ENCODE measurements around the gene UBLCP1.

Gene UBLCP1

GRCh38 chr5:159303286-159303685 is 40.2 kb downstream of the UBLCP1 start:
- H3K9ac ChIP-seq (ENCODE audit: low read depth, low read length, poor library complexity) = no peak overlapping the region
- H2BK120ac ChIP-seq (ENCODE audit: low read depth, low read length) = no peak overlapping the region
- no peak overlapping the region for H3K27ac ChIP-seq (replicated peaks; ENCODE audit: low read length)
- H3K18ac ChIP-seq (ENCODE audit: low read length) = no peak overlapping the region
- H3K4me3 ChIP-seq (ENCODE audit: low read length in 2 of 2) = no peak overlapping the region
- H3K27me3 ChIP-seq (ENCODE audit: control insufficient read depth in 3 of 3, insufficient read depth in 3 of 3, low read depth in 1 of 3, low read length in 3 of 3) = peaks cover 0 to 21% (median 0%) of the 10 kb centered on the region in 3 experiments
- H4K8ac ChIP-seq (ENCODE audit: low read depth, low read length) = no peak overlapping the region
- no peak overlapping the region for H4K91ac ChIP-seq (ENCODE audit: low read depth, low read length, poor library complexity)
- no peak for DNase-seq (ENCODE audit: low spot score)
- H3K9me3 ChIP-seq (replicated peaks in 1 of 2; ENCODE audit: control insufficient read depth in 2 of 2, insufficient read depth in 1 of 2, low read depth in 1 of 2, low read length in 2 of 2) = peaks cover 0 to 2% of the 10 kb centered on the region in 2 donors
- H3K14ac ChIP-seq (ENCODE audit: low read length) = no peak overlapping the region
- no peaks in the 10 kb centered on the region for H3K4me1 ChIP-seq (ENCODE audit: control insufficient read depth in 2 of 2, insufficient read depth in 1 of 2, low read depth in 1 of 2, low read length in 2 of 2)
- H2BK5ac ChIP-seq (ENCODE audit: low read length) = no peak overlapping the region
- H2AK5ac ChIP-seq (ENCODE audit: low read depth, low read length) = no peak overlapping the region
- WGBS, 2 donors (ENCODE audit: extremely low coverage in 2 of 2, insufficient read length in 2 of 2, insufficient replicate concordance in 1 of 2) = no CpG with 5 or more reads among the region's 4 CpGs
- H2BK12ac ChIP-seq (ENCODE audit: low read length) = no peak overlapping the region
- no peaks in the 10 kb centered on the region for H3K79me1 ChIP-seq (ENCODE audit: low read depth, low read length)
- H2BK15ac ChIP-seq (ENCODE audit: low read length) = no peak overlapping the region
- no peak overlapping the region for H2AFZ ChIP-seq (ENCODE audit: low read length)
- no peak overlapping the region for H3K23ac ChIP-seq (ENCODE audit: low read depth, low read length, poor library complexity)
- H3K4ac ChIP-seq (ENCODE audit: low read length) = no peak overlapping the region
- H3K36me3 ChIP-seq (replicated peaks in 1 of 2; ENCODE audit: control insufficient read depth in 2 of 2, insufficient read depth in 2 of 2, low read length in 2 of 2) = no peaks in the 10 kb centered on the region
- no peak overlapping the region for H3K4me2 ChIP-seq (ENCODE audit: insufficient read depth, low read length, poor library complexity, severe bottlenecking)

GRCh38 chr5:159304961-159305595 is 42.0 kb downstream of the UBLCP1 start:
- H2BK15ac ChIP-seq (ENCODE audit: low read length) = no peak overlapping the region
- H4K91ac ChIP-seq (ENCODE audit: low read depth, low read length, poor library complexity) = no peak overlapping the region
- no peak overlapping the region for H4K8ac ChIP-seq (ENCODE audit: low read depth, low read length)
- no peak for DNase-seq (ENCODE audit: low spot score)
- no peak overlapping the region for H3K9ac ChIP-seq (ENCODE audit: low read depth, low read length, poor library complexity)
- H3K27ac ChIP-seq (replicated peaks; ENCODE audit: low read length) = no peak overlapping the region
- H3K27me3 ChIP-seq (ENCODE audit: control insufficient read depth in 3 of 3, insufficient read depth in 3 of 3, low read depth in 1 of 3, low read length in 3 of 3) = peaks cover 0 to 39% (median 8%) of the 10 kb centered on the region in 3 experiments
- H3K36me3 ChIP-seq (replicated peaks in 1 of 2; ENCODE audit: control insufficient read depth in 2 of 2, insufficient read depth in 2 of 2, low read length in 2 of 2) = no peaks in the 10 kb centered on the region
- no peak overlapping the region for H2BK12ac ChIP-seq (ENCODE audit: low read length)
- H3K23ac ChIP-seq (ENCODE audit: low read depth, low read length, poor library complexity) = no peak overlapping the region
- H2BK120ac ChIP-seq (ENCODE audit: low read depth, low read length) = no peak overlapping the region
- no peak overlapping the region for H3K4me2 ChIP-seq (ENCODE audit: insufficient read depth, low read length, poor library complexity, severe bottlenecking)
- peaks cover 0 to 2% of the 10 kb centered on the region in 2 donors for H3K9me3 ChIP-seq (replicated peaks in 1 of 2; ENCODE audit: control insufficient read depth in 2 of 2, insufficient read depth in 1 of 2, low read depth in 1 of 2, low read length in 2 of 2)
- H2BK5ac ChIP-seq (ENCODE audit: low read length) = no peak overlapping the region
- H3K4me3 ChIP-seq (ENCODE audit: low read length in 2 of 2) = no peak overlapping the region
- H3K4me1 ChIP-seq (ENCODE audit: control insufficient read depth in 2 of 2, insufficient read depth in 1 of 2, low read depth in 1 of 2, low read length in 2 of 2) = no peaks in the 10 kb centered on the region
- no peaks in the 10 kb centered on the region for H3K79me1 ChIP-seq (ENCODE audit: low read depth, low read length)
- no peak overlapping the region for H2AFZ ChIP-seq (ENCODE audit: low read length)
- no CpG with 5 or more reads among the region's 5 CpGs for WGBS, 2 donors (ENCODE audit: extremely low coverage in 2 of 2, insufficient read length in 2 of 2, insufficient replicate concordance in 1 of 2)
- H3K14ac ChIP-seq (ENCODE audit: low read length) = no peak overlapping the region
- no peak overlapping the region for H3K4ac ChIP-seq (ENCODE audit: low read length)
- H3K18ac ChIP-seq (ENCODE audit: low read length) = no peak overlapping the region
- no peak overlapping the region for H2AK5ac ChIP-seq (ENCODE audit: low read depth, low read length)

- no peak for DNase-seq (ENCODE audit: low spot score)
- H3K4me3 ChIP-seq (ENCODE audit: low read length in 2 of 2) = peak overlapping the region in 1 of 2 donors; percentile 26
- H3K14ac ChIP-seq (ENCODE audit: low read length) = no peak overlapping the region
These were observed 46.8 kb downstream of the UBLCP1 start for GRCh38 chr5:159309689-159310433.

GRCh38 chr5:159310511-159310910 is 47.4 kb downstream of the UBLCP1 start:
- Histone ChIP-seq H3K4me2 (ENCODE audit: insufficient read depth, low read length, poor library complexity, severe bottlenecking) (no peak overlapping the region), H3K27ac (replicated peaks; ENCODE audit: low read length) (no peak overlapping the region), H2BK120ac (ENCODE audit: low read depth, low read length) (no peak overlapping the region), H3K27me3 (ENCODE audit: control insufficient read depth in 3 of 3, insufficient read depth in 3 of 3, low read depth in 1 of 3, low read length in 3 of 3) (peaks cover 0 to 73% (median 20%) of the 10 kb centered on the region in 3 experiments), H3K36me3 (replicated peaks in 1 of 2; ENCODE audit: control insufficient read depth in 2 of 2, insufficient read depth in 2 of 2, low read length in 2 of 2) (no peaks in the 10 kb centered on the region), H3K4ac (ENCODE audit: low read length) (no peak overlapping the region), H2AK5ac (ENCODE audit: low read depth, low read length) (no peak overlapping the region), H3K18ac (ENCODE audit: low read length) (peak overlapping the region; percentile 41), H4K8ac (ENCODE audit: low read depth, low read length) (no peak overlapping the region), H3K4me3 (ENCODE audit: low read length in 2 of 2) (peak overlapping the region in 1 of 2 donors; percentile 26), H2BK15ac (ENCODE audit: low read length) (no peak overlapping the region), H3K9me3 (replicated peaks in 1 of 2; ENCODE audit: control insufficient read depth in 2 of 2, insufficient read depth in 1 of 2, low read depth in 1 of 2, low read length in 2 of 2) (no peaks in the 10 kb centered on the region), H3K79me1 (ENCODE audit: low read depth, low read length) (no peaks in the 10 kb centered on the region), H3K4me1 (ENCODE audit: control insufficient read depth in 2 of 2, insufficient read depth in 1 of 2, low read depth in 1 of 2, low read length in 2 of 2) (peaks cover 0 to 2% of the 10 kb centered on the region in 2 donors), H3K23ac (ENCODE audit: low read depth, low read length, poor library complexity) (no peak overlapping the region), H3K9ac (ENCODE audit: low read depth, low read length, poor library complexity) (no peak overlapping the region), H2AFZ (ENCODE audit: low read length) (peak overlapping the region; percentile 81), H3K14ac (ENCODE audit: low read length) (no peak overlapping the region), H2BK12ac (ENCODE audit: low read length) (no peak overlapping the region), H4K91ac (ENCODE audit: low read depth, low read length, poor library complexity) (no peak overlapping the region), H2BK5ac (ENCODE audit: low read length) (no peak overlapping the region)
- no CpG with 5 or more reads among the region's 26 CpGs for WGBS, 2 donors (ENCODE audit: extremely low coverage in 2 of 2, insufficient read length in 2 of 2, insufficient replicate concordance in 1 of 2)
- DNase-seq (ENCODE audit: low spot score) = peak; percentile 18

More at GRCh38 chr5:159309689-159310433, 46.8 kb downstream of the UBLCP1 start:
- H2AK5ac ChIP-seq (ENCODE audit: low read depth, low read length) = no peak overlapping the region
- H3K27me3 ChIP-seq (ENCODE audit: control insufficient read depth in 3 of 3, insufficient read depth in 3 of 3, low read depth in 1 of 3, low read length in 3 of 3) = peaks cover 0 to 75% (median 20%) of the 10 kb centered on the region in 3 experiments
- H3K4me1 ChIP-seq (ENCODE audit: control insufficient read depth in 2 of 2, insufficient read depth in 1 of 2, low read depth in 1 of 2, low read length in 2 of 2) = peaks cover 0 to 2% of the 10 kb centered on the region in 2 donors
- no peak overlapping the region for H3K9ac ChIP-seq (ENCODE audit: low read depth, low read length, poor library complexity)
- H3K36me3 ChIP-seq (replicated peaks in 1 of 2; ENCODE audit: control insufficient read depth in 2 of 2, insufficient read depth in 2 of 2, low read length in 2 of 2) = no peaks in the 10 kb centered on the region
- H3K4ac ChIP-seq (ENCODE audit: low read length) = no peak overlapping the region
- WGBS, 2 donors (ENCODE audit: extremely low coverage in 2 of 2, insufficient read length in 2 of 2, insufficient replicate concordance in 1 of 2) = no CpG with 5 or more reads among the region's 8 CpGs
- no peaks in the 10 kb centered on the region for H3K9me3 ChIP-seq (replicated peaks in 1 of 2; ENCODE audit: control insufficient read depth in 2 of 2, insufficient read depth in 1 of 2, low read depth in 1 of 2, low read length in 2 of 2)
- H2BK12ac ChIP-seq (ENCODE audit: low read length) = no peak overlapping the region
- no peak overlapping the region for H3K23ac ChIP-seq (ENCODE audit: low read depth, low read length, poor library complexity)
- H2BK5ac ChIP-seq (ENCODE audit: low read length) = no peak overlapping the region
- H3K18ac ChIP-seq (ENCODE audit: low read length) = no peak overlapping the region
- no peak overlapping the region for H4K91ac ChIP-seq (ENCODE audit: low read depth, low read length, poor library complexity)
- H3K27ac ChIP-seq (replicated peaks; ENCODE audit: low read length) = no peak overlapping the region
- no peak overlapping the region for H2BK120ac ChIP-seq (ENCODE audit: low read depth, low read length)
- H3K79me1 ChIP-seq (ENCODE audit: low read depth, low read length) = no peaks in the 10 kb centered on the region
- H2AFZ ChIP-seq (ENCODE audit: low read length) = no peak overlapping the region
- no peak overlapping the region for H3K4me2 ChIP-seq (ENCODE audit: insufficient read depth, low read length, poor library complexity, severe bottlenecking)
- H2BK15ac ChIP-seq (ENCODE audit: low read length) = no peak overlapping the region
- no peak overlapping the region for H4K8ac ChIP-seq (ENCODE audit: low read depth, low read length)

Measured in neuronal stem cell (in vitro differentiated cells).